Tibial nerve (tissue), 4 donors: ENCODE data around the gene TRPV4.

Source experiments
- EP300 ChIP-seq, 2 donors: sonication (generic); formaldehyde crosslinking; IDR thresholded peaks; one replicate each; pipeline ENCODE4 v1.6.1; 2017; ENCODE audit warnings: antibody characterized with exemption in 2 of 2, mild to moderate bottlenecking in 1 of 2
- POLR2A ChIP-seq, 2 donors: fragments of 450-650 bp; IDR thresholded peaks; one replicate each; pipeline ENCODE4 v1.6.1; 2017; ENCODE audit warnings: antibody characterized with exemption in 2 of 2, mild to moderate bottlenecking in 2 of 2, moderate library complexity in 2 of 2
- TF ChIP-seq, protein P1 (sequence below), 5 experiments: fragments of 200-600 bp in 3 of 5; fragments of 450-650 bp in 2 of 5; sonication (generic) in 3 of 5; IDR thresholded peaks; one replicate each; pipeline ENCODE4 v1.5.1; 2016 to 2019; ENCODE audit warnings: antibody characterized with exemption in 5 of 5, mild to moderate bottlenecking in 3 of 5, moderate library complexity in 2 of 5

GRCh38 chr12:109782326-109782703 is 50.9 kb downstream of the TRPV4 start:
- TF ChIP-seq, protein P1, sequence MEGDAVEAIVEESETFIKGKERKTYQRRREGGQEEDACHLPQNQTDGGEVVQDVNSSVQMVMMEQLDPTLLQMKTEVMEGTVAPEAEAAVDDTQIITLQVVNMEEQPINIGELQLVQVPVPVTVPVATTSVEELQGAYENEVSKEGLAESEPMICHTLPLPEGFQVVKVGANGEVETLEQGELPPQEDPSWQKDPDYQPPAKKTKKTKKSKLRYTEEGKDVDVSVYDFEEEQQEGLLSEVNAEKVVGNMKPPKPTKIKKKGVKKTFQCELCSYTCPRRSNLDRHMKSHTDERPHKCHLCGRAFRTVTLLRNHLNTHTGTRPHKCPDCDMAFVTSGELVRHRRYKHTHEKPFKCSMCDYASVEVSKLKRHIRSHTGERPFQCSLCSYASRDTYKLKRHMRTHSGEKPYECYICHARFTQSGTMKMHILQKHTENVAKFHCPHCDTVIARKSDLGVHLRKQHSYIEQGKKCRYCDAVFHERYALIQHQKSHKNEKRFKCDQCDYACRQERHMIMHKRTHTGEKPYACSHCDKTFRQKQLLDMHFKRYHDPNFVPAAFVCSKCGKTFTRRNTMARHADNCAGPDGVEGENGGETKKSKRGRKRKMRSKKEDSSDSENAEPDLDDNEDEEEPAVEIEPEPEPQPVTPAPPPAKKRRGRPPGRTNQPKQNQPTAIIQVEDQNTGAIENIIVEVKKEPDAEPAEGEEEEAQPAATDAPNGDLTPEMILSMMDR (IDR thresholded peaks at IDR 0.05): no peak
- TF ChIP-seq POLR2A (IDR thresholded peaks at IDR 0.05): no peak
- no peak for TF ChIP-seq EP300 (IDR thresholded peaks at IDR 0.05)
